Activated CD4-positive, alpha-beta T cell treated with anti-CD3 and anti-CD28 coated beads for 36 hours (primary cell): ENCODE data around the gene CRYGN. TPM values are rescaled to one million over a fixed set of nuclear protein-coding genes. Genes with fewer than 3 reads are reported as not detected.

Source experiments
- ATAC-seq: fragments of 200-7000 bp; cut with Tn5 transposase; one replicate; pipeline ENCODE4 v1.10.0; 2021; ENCODE audit warnings: mild to moderate bottlenecking, moderate library complexity
- CTCF ChIA-PET: fragments of 350-600 bp; sonication (Branson Sonifier 250); formaldehyde crosslinking; loops from one replicate; lab custom pipeline; 2021; ENCODE audit warnings: antibody characterized with exemption; lab: Charles Lee
- POLR2A ChIA-PET: fragments of 350-600 bp; sonication (Branson Sonifier 250); formaldehyde crosslinking; loops from one replicate; lab custom pipeline; 2021; ENCODE audit warnings: antibody characterized with exemption, inconsistent platforms; lab: Charles Lee
- DNase-seq: peaks from one replicate; pipeline ENCODE4 v3.0.0-alpha.2; 2020
- H3K27ac Mint-ChIP-seq: one replicate; pipeline ENCODE4 v1.8.0; 2021; ENCODE audit warnings: mixed read lengths
- H3K27me3 Mint-ChIP-seq: one replicate; pipeline ENCODE4 v1.8.0; 2021; ENCODE audit warnings: mixed read lengths
- H3K36me3 Mint-ChIP-seq: one replicate; pipeline ENCODE4 v1.8.0; 2021; ENCODE audit warnings: low read depth, mixed read lengths
- H3K4me1 Mint-ChIP-seq: one replicate; pipeline ENCODE4 v1.8.0; 2021; ENCODE audit warnings: mixed read lengths
- H3K4me3 Mint-ChIP-seq: one replicate; pipeline ENCODE4 v1.8.0; 2021; ENCODE audit warnings: mild to moderate bottlenecking, moderate library complexity, mixed read lengths
- H3K9me3 Mint-ChIP-seq: one replicate; pipeline ENCODE4 v1.8.0; 2021; ENCODE audit warnings: low read depth, mixed read lengths
- intact Hi-C, 2 experiments: fragments of 100-400 bp; cut with DNase I in 1 of 2; cut with micrococcal nuclease in 1 of 2; formaldehyde crosslinking; loops; one replicate each; pipeline versions ENCODE4 v1.14.2 to v1.15.1; 2022 to 2024; cut with DNase I, micrococcal nuclease
- total RNA-seq, 2 experiments: library from RNA; stranded (reverse); gene quantifications; one replicate each; pipeline ENCODE4 v1.2.3, GENCODE V29; 2021

Gene CRYGN
- total RNA-seq, 2 experiments from 2014 or later: 0.11 TPM; not detected in 1

DNA sequence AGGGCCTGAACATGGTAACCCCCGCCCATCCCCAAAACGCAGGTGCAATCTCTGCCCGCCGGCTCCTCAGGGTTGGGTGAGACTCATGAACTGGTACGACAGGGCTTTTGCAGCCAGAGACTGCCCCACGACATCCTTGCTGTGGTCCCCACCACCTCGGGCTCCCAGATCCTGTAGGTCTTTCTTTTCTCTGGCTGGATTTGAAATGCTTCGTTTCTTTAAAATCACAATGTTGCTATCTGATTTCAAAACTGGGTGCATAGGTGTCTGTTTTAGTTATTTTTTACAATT is 52.0 kb downstream of the CRYGN start:
- no peak overlapping the region for H3K27ac Mint-ChIP-seq

DNA sequence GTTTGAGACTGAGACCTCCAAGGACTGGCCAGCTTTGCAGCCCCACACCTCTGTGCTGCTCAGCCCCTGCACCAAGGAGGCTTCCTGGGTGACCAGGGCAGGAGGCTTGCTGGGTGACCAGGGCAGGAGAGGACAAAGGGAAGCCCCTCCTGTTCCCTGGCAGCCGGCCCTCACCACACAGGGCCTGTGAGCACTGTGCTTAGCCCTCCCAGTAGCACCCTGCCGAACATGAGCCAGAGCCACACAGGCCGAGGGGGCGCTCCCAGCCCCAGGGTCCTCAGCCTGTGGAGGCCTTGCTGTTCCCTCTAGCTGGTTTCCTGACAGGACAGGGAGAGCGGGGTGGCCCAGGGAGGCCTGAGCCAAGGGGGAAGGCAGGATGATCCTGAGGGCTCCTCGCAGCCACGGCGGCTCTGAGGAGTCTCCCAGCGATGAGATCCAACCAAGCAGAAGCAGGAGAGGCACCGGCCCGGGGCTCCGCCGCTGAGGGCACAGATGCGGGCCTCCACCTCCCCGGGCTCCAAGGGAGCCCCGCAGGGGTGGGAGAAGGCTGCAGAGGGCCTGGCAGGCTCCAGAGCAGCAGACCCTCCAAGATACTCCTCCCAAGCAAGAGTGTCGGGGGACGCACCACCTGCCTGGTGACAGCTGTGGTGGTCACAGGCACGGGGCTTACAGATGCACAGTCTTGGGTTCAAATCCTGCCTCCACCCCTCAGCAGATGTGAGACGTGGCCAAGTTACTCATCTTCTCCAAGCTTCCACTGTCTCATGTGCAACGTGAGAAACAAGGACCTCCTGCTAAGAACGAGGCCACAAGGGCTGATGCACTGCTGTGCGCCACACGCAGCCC is 52.6 kb downstream of the CRYGN start:
- ChIA-PET CTCF (interaction anchor here (1.5 kb wide), 1 partner anchor 57 kb away, joined by 4 read pairs; no protein-coding TSS in a partner anchor), POLR2A (no interaction called here)
- Mint-ChIP-seq H3K27ac (no peak overlapping the region), H3K27me3 (peaks cover 11% of the 10 kb centered on the region), H3K36me3 (no peaks in the 10 kb centered on the region), H3K9me3 (no peaks in the 10 kb centered on the region), H3K4me1 (peaks cover 2% of the 10 kb centered on the region), H3K4me3 (no peak overlapping the region)
- DNase-seq (no peak), ATAC-seq (no peak)
- intact Hi-C loops: no loop called here

More for the DNA sequence above, 52.0 kb downstream of the CRYGN start:
- POLR2A ChIA-PET: no interaction called here
- H3K27me3 Mint-ChIP-seq: peaks cover 8% of the 10 kb centered on the region
- H3K9me3 Mint-ChIP-seq: no peaks in the 10 kb centered on the region
- intact Hi-C loops: no loop called here
- CTCF ChIA-PET: no interaction called here
- H3K4me3 Mint-ChIP-seq: no peak overlapping the region
- H3K4me1 Mint-ChIP-seq: no peaks in the 10 kb centered on the region
- no peak for ATAC-seq
- no peaks in the 10 kb centered on the region for H3K36me3 Mint-ChIP-seq
- DNase-seq: no peak

DNA sequence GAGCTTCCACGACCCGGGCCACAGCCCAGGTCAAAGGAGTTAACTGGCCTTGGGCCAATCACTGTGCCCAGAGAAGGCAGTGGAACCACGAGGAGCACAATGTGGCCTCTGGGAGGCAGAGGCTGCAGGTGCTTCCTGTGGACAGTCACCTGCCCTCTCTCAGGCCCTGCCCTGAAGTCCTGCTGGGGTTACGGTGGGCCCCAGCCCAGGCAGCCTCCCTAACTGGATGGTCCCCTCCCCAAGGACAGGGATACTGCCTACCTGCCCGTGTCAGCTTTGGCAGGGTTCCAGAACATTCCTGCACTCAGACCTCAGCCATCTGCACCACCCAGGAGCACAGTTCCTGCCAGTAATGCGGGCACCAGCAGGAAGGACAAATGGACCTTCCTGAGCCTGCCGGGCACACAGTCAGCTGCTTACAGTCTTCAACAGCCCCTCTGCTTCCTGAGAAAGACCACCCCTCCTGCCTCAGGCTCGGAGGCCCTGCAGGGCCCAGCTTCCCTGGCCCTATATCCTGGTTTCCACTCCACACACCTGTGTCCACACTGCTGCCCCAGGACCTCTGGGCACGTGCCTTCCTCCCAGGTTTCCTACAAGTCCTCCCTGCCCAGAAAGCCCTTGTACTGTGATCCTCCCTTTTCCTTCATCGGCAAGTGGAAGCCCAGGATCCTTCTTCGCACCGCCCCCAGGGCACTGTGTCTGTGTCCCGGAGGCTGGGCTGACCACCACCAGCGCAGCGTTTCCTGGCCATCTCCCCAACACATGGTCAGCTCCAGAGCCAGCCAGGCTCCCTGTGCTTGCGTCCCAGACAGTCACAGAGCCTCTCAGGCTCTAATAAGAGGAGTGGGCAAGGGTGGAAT is 53.4 kb downstream of the CRYGN start:
- POLR2A ChIA-PET: no interaction called here

DNA sequence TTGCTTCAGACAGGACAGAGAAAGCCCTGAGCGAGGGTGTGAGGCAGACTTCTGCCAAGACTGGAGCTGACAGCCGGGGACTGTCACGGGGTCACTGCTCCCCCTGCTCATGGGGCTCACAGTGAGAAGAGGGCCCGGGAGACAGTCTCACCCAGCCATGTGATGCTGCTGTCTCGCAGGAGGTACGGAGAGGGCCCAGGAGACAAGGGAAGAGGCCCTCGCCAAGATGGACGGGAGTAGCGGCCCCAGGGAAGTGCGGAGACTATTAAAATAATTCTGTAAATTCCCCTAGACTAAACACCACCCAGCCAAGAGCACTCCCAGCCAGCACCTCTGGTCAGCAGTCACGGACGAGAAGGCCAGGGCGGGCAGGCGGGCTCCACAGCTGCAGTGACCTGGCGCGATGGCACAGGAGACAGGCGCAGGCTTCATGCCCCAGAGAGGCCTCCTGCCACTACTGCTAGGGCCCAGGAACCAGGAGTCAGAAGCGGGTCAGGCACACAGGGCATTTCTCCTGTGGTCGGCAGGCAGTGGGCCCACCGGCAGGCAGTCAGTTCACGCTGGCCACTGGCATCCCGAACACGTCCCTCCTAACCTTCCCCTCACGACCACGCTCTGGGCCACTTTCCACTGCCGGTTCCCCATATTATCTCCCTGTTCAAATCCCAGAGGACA is 54.2 kb downstream of the CRYGN start:
- CTCF ChIA-PET: no interaction called here

More for the DNA sequence above, 53.4 kb downstream of the CRYGN start:
- CTCF ChIA-PET: interaction anchor here (1.5 kb wide), 1 partner anchor 57 kb away, joined by 4 read pairs; no protein-coding TSS in a partner anchor
- Mint-ChIP-seq H3K9me3 (no peaks in the 10 kb centered on the region), H3K4me3 (no peak overlapping the region), H3K27ac (no peak overlapping the region), H3K36me3 (no peaks in the 10 kb centered on the region), H3K27me3 (peaks cover 15% of the 10 kb centered on the region), H3K4me1 (peaks cover 6% of the 10 kb centered on the region)
- intact Hi-C loops: no loop called here
- DNase-seq (no peak), ATAC-seq (no peak)

DNA sequence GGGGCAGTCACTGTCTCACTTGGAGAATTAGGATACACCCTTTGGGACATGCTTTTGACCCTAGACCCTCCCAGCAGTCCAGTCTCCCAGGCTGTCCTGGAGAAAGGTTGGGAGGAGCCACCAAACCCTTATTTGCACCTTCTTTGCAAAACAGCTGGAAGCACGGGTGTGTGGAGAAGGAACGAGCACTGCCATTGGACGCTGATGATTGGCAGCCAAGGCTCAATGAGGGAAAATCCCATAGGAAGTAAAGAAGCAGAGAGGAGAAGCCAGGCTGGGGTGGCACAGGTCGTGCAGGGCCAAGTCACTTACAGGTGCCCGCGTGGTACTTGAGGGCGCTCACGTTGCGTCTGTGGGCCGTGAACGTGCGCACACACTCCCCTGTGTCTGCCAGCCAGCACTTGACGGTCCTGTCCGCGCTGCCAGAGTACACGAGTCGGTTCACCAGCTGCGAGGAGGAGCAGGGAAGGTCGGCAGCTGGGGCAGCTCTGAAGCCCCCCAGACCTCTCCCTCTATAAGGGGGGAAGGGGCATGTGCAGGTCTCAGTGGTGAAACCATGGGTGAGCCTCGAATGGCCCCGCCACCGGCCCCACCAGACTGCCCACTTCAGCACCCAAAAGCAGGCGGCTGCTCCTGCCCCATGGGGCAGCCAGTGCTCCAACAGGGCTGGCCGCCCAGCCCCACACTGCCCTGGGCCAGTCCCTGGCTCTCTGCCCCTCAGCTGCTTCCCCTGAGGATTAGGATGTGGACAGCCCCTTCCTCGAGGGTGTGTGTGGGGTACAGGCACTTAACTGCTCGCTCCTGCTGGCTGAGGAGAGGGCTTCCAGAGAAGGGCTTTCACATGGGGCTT is 54.9 kb downstream of the CRYGN start:
- ChIA-PET POLR2A (no interaction called here), CTCF (interaction anchor here (2.2 kb wide), 1 partner anchor 64 kb away, joined by 9 read pairs; no protein-coding TSS in a partner anchor)
- Mint-ChIP-seq H3K27me3 (peaks cover 15% of the 10 kb centered on the region), H3K36me3 (no peaks in the 10 kb centered on the region), H3K4me3 (no peak overlapping the region), H3K27ac (no peak overlapping the region), H3K9me3 (no peaks in the 10 kb centered on the region), H3K4me1 (peaks cover 10% of the 10 kb centered on the region)
- intact Hi-C loops: no loop called here
- no peak for DNase-seq
- ATAC-seq: no peak

More for the DNA sequence above, 54.2 kb downstream of the CRYGN start:
- H3K36me3 Mint-ChIP-seq: no peaks in the 10 kb centered on the region
- no peak overlapping the region for H3K27ac Mint-ChIP-seq
- no peaks in the 10 kb centered on the region for H3K9me3 Mint-ChIP-seq
- peaks cover 15% of the 10 kb centered on the region for H3K27me3 Mint-ChIP-seq
- no peak for ATAC-seq
- DNase-seq: no peak
- H3K4me3 Mint-ChIP-seq: no peak overlapping the region
- peaks cover 9% of the 10 kb centered on the region for H3K4me1 Mint-ChIP-seq
- POLR2A ChIA-PET: no interaction called here
- intact Hi-C loops: no loop called here

DNA sequence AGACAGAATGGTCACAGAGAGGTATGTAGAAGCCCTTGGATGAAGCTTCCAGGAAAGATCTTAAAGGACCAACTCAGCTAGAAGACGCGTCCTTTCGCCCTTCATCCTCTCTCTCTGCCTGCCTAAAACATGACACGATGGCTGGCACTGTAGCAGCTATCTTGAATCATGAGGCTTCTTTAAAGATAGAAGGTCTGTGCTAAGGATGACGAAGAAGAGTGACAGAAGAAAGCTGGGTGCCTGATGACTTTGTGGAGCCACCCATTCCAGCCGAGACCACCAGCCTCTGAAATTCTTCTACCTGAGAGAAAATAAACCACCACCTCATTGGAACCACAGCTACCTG is 55.6 kb downstream of the CRYGN start:
- no peak for DNase-seq
- H3K4me1 Mint-ChIP-seq: peaks cover 10% of the 10 kb centered on the region
- ChIA-PET POLR2A (no interaction called here), CTCF (interaction anchor here (2.2 kb wide), 1 partner anchor 64 kb away, joined by 9 read pairs; no protein-coding TSS in a partner anchor)
- H3K4me3 Mint-ChIP-seq: no peak overlapping the region
- ATAC-seq: no peak
- H3K27me3 Mint-ChIP-seq: peaks cover 15% of the 10 kb centered on the region
- intact Hi-C loops: no loop called here
- H3K9me3 Mint-ChIP-seq: no peaks in the 10 kb centered on the region
- no peak overlapping the region for H3K27ac Mint-ChIP-seq
- no peaks in the 10 kb centered on the region for H3K36me3 Mint-ChIP-seq

DNA sequence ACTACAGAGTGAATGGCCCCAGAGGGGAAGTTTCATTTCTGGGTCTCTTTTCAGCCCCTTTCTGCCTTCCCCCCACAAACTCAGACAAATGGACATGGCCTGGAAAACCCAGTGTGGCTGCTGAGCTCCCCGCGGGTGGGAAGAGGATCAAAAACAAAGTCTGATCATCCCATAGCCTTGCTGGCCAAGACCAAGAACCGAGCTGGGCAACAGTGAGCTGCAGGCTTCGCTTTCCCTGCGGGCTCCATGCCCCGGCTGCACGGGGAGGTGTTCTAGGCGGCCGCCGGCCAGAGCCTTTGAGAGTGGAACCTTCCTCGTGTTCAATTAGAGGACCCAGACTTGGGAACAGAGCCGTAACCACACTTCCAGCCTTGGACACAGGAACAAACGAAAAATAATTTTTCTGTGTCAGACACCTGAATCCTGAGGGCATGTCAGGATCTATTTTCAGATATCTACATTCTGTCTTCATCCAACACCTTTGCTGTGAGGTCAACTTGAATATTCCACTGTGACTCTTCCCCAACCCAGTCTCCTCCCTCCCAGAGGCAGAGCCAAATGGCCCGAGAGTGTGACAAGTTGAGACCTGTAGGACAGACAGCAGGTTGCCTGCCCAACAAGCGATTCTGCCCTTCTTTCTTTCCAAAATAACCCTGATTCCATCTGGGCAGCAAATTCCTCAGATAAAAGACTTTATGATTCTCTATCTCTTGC is 56.1 kb downstream of the CRYGN start:
- intact Hi-C loops: no loop called here
- POLR2A ChIA-PET: no interaction called here
- H3K4me3 Mint-ChIP-seq: no peak overlapping the region
- H3K36me3 Mint-ChIP-seq: no peaks in the 10 kb centered on the region
- no peak for DNase-seq
- H3K27ac Mint-ChIP-seq: no peak overlapping the region
- CTCF ChIA-PET: interaction anchor here (0.7 to 2.2 kb wide), 3 partner anchors 10 to 65 kb away, joined by 3 to 9 read pairs (median 3); no protein-coding TSS in a partner anchor
- peaks cover 15% of the 10 kb centered on the region for H3K27me3 Mint-ChIP-seq
- no peaks in the 10 kb centered on the region for H3K9me3 Mint-ChIP-seq
- ATAC-seq: no peak
- peaks cover 10% of the 10 kb centered on the region for H3K4me1 Mint-ChIP-seq

DNA sequence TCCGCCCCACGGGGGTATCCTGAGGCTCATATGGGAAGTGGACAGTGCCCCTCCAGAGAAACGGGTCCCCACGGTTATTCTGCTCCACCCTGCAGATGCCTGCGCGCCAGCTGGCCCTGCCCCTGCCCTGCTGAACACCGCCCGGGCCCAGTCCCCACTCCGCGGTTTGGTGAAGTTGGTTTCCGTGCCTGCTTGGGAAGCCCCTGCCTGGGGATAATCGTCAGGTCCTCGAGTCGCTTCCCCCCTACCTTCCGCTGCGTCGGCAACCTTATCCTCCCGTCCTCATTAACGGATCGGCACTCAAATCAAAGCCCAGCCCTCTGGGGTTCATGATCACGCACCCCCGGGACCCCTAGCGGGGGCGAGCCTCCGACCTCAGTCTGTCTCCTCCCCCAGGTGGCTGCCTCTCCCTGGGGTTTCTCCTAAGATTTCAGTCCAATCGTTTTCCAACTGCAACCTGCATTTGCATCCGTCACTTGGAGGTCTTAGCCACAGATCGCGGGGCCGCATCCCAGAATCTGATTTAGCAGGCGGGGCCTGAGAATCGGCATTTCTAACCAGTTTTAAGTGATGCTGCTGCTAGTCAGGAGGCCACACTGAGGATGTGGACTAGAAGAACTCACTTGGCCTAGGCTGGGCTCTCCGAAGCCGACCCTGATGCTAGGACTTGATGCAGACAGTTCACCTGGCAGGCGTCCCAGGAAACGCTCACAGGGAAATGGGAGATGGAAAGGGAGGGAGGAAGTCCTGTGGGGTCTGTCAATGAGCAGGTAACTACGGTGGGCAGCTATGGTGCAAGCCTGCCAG is 57.7 kb downstream of the CRYGN start:
- intact Hi-C loops: no loop called here
- Mint-ChIP-seq H3K27ac (no peak overlapping the region), H3K9me3 (no peaks in the 10 kb centered on the region), H3K36me3 (peaks cover 2% of the 10 kb centered on the region), H3K4me3 (peak overlapping the region; percentile 39), H3K27me3 (peaks cover 15% of the 10 kb centered on the region), H3K4me1 (peaks cover 10% of the 10 kb centered on the region)
- ChIA-PET CTCF (interaction anchor here (2.2 kb wide), 1 partner anchor 66 kb away, joined by 9 read pairs; no protein-coding TSS in a partner anchor), POLR2A (no interaction called here)
- ATAC-seq: peak; percentile 37
- DNase-seq: peak; percentile 41

DNA sequence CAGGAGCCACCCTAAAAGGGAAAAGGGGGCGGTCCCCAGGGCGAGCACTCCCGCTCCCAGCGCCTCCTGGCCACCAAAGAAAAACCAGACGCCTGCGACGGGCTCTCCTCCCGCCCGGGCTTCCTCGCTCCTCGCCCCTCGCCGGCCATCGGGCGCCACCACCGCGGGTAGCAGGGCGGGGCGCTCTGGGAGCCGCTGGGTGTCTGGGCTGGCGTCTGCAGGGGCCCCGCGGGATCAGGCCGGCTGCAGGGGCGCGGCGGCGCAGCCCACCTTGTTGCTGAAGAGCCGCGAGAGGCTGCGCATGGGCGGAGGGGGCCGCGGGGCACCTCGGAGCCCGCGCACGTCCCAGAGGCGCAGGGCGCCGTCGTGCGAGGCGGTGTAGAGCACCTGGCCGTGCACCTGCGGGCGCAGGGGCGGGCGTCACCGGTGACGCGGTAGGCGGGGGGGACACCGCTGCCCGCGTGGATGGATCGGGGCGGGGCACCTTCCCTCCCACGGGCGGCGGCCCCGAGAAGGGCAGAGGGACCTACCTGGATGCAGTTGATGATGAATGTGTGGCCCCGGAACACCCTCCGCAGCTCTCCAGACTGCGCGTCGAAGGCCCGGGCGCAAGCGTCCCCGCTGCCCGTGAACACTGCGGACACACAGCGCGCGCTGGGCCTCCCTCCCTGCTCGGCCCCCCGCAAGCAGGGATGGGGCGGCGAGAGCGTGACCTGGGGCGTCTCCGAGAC is 58.4 kb downstream of the CRYGN start:
- peaks cover 2% of the 10 kb centered on the region for H3K36me3 Mint-ChIP-seq
- ChIA-PET POLR2A (interaction anchor here (1.6 kb wide), 1 partner anchor 67 kb away, joined by 4 read pairs; no protein-coding TSS in a partner anchor), CTCF (interaction anchor here (1.3 to 2.7 kb wide), 2 partner anchors 13 to 67 kb away, joined by 6 to 10 read pairs; no protein-coding TSS in a partner anchor)
- H3K9me3 Mint-ChIP-seq: no peaks in the 10 kb centered on the region
- H3K4me1 Mint-ChIP-seq: peaks cover 10% of the 10 kb centered on the region
- H3K27ac Mint-ChIP-seq: no peak overlapping the region
- intact Hi-C loops: no loop called here
- ATAC-seq (peak; percentile 59), DNase-seq (peak; percentile 49)
- peaks cover 15% of the 10 kb centered on the region for H3K27me3 Mint-ChIP-seq
- H3K4me3 Mint-ChIP-seq: no peak overlapping the region
